HepG2 (cell line): Measurements from ENCODE around the gene PPP2R2B. TPM values are rescaled to one million over a fixed set of nuclear protein-coding genes. Genes with fewer than 3 reads are reported as not detected.

Source experiments
- ATF1 ChIP-seq: IDR thresholded peaks from 2 replicates; pipeline ENCODE4 v1.6.1; 2016; ENCODE audit warnings: mild to moderate bottlenecking, control low read depth
- BCL6 ChIP-seq: IDR thresholded peaks from 2 replicates; pipeline ENCODE4 v1.6.1; 2016; ENCODE audit warnings: missing genetic modification reagents, missing compliant biosample characterization
- FOSL2 ChIP-seq: sonication (generic); formaldehyde crosslinking; IDR thresholded peaks from 2 replicates; pipeline ENCODE4 v1.4.0; 2020; ENCODE audit warnings: missing genetic modification reagents
- FOXK2 ChIP-seq: fragments of 450-650 bp; IDR thresholded peaks from 2 replicates; pipeline ENCODE4 v1.6.1; 2016
- GABPB1 ChIP-seq: IDR thresholded peaks from 2 replicates; pipeline ENCODE4 v1.6.1; 2016; ENCODE audit warnings: mild to moderate bottlenecking, missing genetic modification reagents, moderate library complexity, missing compliant biosample characterization
- GATA4 ChIP-seq: sonication (generic); IDR thresholded peaks from 2 replicates; pipeline ENCODE4 v1.6.1; 2016; ENCODE audit warnings: antibody characterized with exemption, low read depth, borderline replicate concordance
- KLF12 ChIP-seq: sonication (generic); formaldehyde crosslinking; IDR thresholded peaks from 2 replicates; pipeline ENCODE4 v1.4.0; 2020; ENCODE audit warnings: missing genetic modification reagents, borderline replicate concordance
- MEIS2 ChIP-seq: sonication (generic); formaldehyde crosslinking; IDR thresholded peaks from 2 replicates; pipeline ENCODE4 v1.9.0; 2021; ENCODE audit warnings: mild to moderate bottlenecking, missing genetic modification reagents
- MTERF4 ChIP-seq: sonication (generic); formaldehyde crosslinking; IDR thresholded peaks from 2 replicates; pipeline ENCODE4 v1.8.0; 2023; ENCODE audit warnings: mild to moderate bottlenecking, missing genetic modification reagents
- MYPOP ChIP-seq: sonication (generic); formaldehyde crosslinking; IDR thresholded peaks from 2 replicates; pipeline ENCODE4 v1.8.1; 2023; ENCODE audit warnings: mild to moderate bottlenecking, moderate library complexity, missing genetic modification reagents
- NCOA5 ChIP-seq: sonication (generic); formaldehyde crosslinking; IDR thresholded peaks from 2 replicates; pipeline ENCODE4 v1.4.0; 2020; ENCODE audit warnings: missing genetic modification reagents
- PHF20 ChIP-seq: sonication (generic); formaldehyde crosslinking; IDR thresholded peaks from 2 replicates; pipeline ENCODE4 v1.5.0; 2020; ENCODE audit warnings: mild to moderate bottlenecking, missing genetic modification reagents
- POGK ChIP-seq: sonication (generic); formaldehyde crosslinking; conservative IDR thresholded peaks from 2 replicates; pipeline ENCODE4 v1.8.0; 2022; ENCODE audit warnings: mild to moderate bottlenecking, moderate library complexity, missing genetic modification reagents
- STAT5B ChIP-seq: sonication (generic); formaldehyde crosslinking; IDR thresholded peaks from 2 replicates; pipeline ENCODE4 v1.4.0; 2020; ENCODE audit warnings: missing genetic modification reagents
- ZKSCAN8 ChIP-seq: IDR thresholded peaks from 2 replicates; pipeline ENCODE4 v1.6.1; 2016; ENCODE audit warnings: borderline replicate concordance, missing genetic modification reagents, missing compliant biosample characterization
- ZNF18 ChIP-seq: sonication (generic); formaldehyde crosslinking; IDR thresholded peaks from 2 replicates; pipeline ENCODE4 v1.8.0; 2022; ENCODE audit warnings: mild to moderate bottlenecking, missing genetic modification reagents; ENCODE audit not compliant: insufficient replicate concordance
- ZNF232 ChIP-seq: sonication (generic); formaldehyde crosslinking; IDR thresholded peaks from 2 replicates; pipeline ENCODE4 v1.4.0; 2020; ENCODE audit warnings: missing genetic modification reagents, borderline replicate concordance
- ZNF468 ChIP-seq: sonication (generic); formaldehyde crosslinking; IDR thresholded peaks from 2 replicates; pipeline ENCODE4 v1.8.0; 2022; ENCODE audit warnings: mild to moderate bottlenecking, moderate library complexity, missing genetic modification reagents
- ZNF549 ChIP-seq: sonication (generic); formaldehyde crosslinking; IDR thresholded peaks from 2 replicates; pipeline ENCODE4 v1.5.0; 2020; ENCODE audit warnings: missing genetic modification reagents
- ZNF639 ChIP-seq: conservative IDR thresholded peaks from 2 replicates; pipeline ENCODE4 v1.6.1; 2018; ENCODE audit warnings: missing genetic modification reagents
- ZNF7 ChIP-seq: IDR thresholded peaks from 2 replicates; pipeline ENCODE4 v1.6.1; 2016; ENCODE audit warnings: missing biosample characterization, missing genetic modification reagents
- ZXDC ChIP-seq: sonication (generic); formaldehyde crosslinking; IDR thresholded peaks from 2 replicates; pipeline ENCODE4 v1.5.0; 2020; ENCODE audit warnings: mild to moderate bottlenecking, missing genetic modification reagents
- polyA plus RNA-seq, 8 experiments: library from polyadenylated mRNA; depleted of rRNA in 3 of 8; stranded (reverse) in 7 of 8; unstranded in 1 of 8; fragments of >200 nt; fragmentation: Illumina TruSeq in 4 of 8; extraction: Trizol in 4 of 8; gene quantifications; 2 replicates each; pipeline versions ENCODE4 v1.2.1 to v1.2.3, GENCODE V29; 2011 to 2016; ENCODE audit warnings: low read depth in 4 of 8, missing spikeins in 1 of 8, mixed read lengths in 1 of 8; ENCODE audit not compliant: insufficient read depth in 1 of 8
- total RNA-seq, 5 experiments: library from RNA; depleted of rRNA; stranded (reverse); fragments of >200 nt; fragmentation: Illumina TruSeq; extraction: Trizol; gene quantifications; 2 replicates each; pipeline ENCODE4 v1.2.3, GENCODE V29; 2016; ENCODE audit warnings: low read depth in 1 of 5

PPP2R2B gene
- total and polyA plus RNA-seq, 2 of the 13 experiments (the other 11 are each of a cell fraction or from before 2014, with no cell fraction given): not detected

GRCh38 chr5:146767534-146767933, 111.0 kb downstream of the PPP2R2B start (continued):
- TF ChIP-seq ZNF232 (CRISPR knock-in tag) (no peak), KLF12 (CRISPR knock-in tag) (no peak), BCL6 (CRISPR knock-in tag) (peak; percentile 43; the same call in 1 of the 2 replicates), ZNF7 (CRISPR knock-in tag) (no peak), STAT5B (CRISPR knock-in tag) (no peak), ZNF468 (CRISPR knock-in tag) (no peak), MTERF4 (CRISPR knock-in tag) (no peak), GATA4 (no peak), ZNF18 (CRISPR knock-in tag) (no peak), ZXDC (no peak), MYPOP (no peak), FOXK2 (peak; percentile 22; the same call in 1 of the 2 replicates), ATF1 (CRISPR knock-in tag) (0 out of 2 replicates have a peak, but pooled peaks have one; percentile 33), ZNF639 (CRISPR knock-in tag) (no peak), ZKSCAN8 (CRISPR knock-in tag) (no peak), ZNF549 (CRISPR knock-in tag) (no peak), POGK (CRISPR knock-in tag) (no peak), FOSL2 (CRISPR knock-in tag) (no peak), GABPB1 (CRISPR knock-in tag) (no peak), MEIS2 (CRISPR knock-in tag) (0 out of 2 replicates have a peak, but pooled peaks have one; percentile 31), NCOA5 (CRISPR knock-in tag) (no peak), PHF20 (CRISPR knock-in tag) (no peak)
